Thyroid gland (tissue), 4 donors: ENCODE data around the gene MYL10.

Experiments used
- POLR2A ChIP-seq, 2 donors: fragments of 450-650 bp; IDR thresholded peaks; one replicate each; pipeline ENCODE4 v1.6.1; 2017; ENCODE audit warnings: antibody characterized with exemption in 2 of 2, mild to moderate bottlenecking in 2 of 2, moderate library complexity in 1 of 2
- TF ChIP-seq, protein P1 (sequence below), 6 experiments: fragments of 200-600 bp in 3 of 6; fragments of 450-650 bp in 3 of 6; sonication (generic) in 3 of 6; IDR thresholded peaks; one replicate each; pipeline ENCODE4 v1.5.1; 2016 to 2019; ENCODE audit warnings: antibody characterized with exemption in 6 of 6, mild to moderate bottlenecking in 2 of 6, inconsistent platforms in 1 of 6, moderate library complexity in 1 of 6

GRCh38 chr7:101633511-101633910, 4.4 kb upstream of the MYL10 start:
- TF ChIP-seq POLR2A (IDR thresholded peaks at IDR 0.05) = no peak
- TF ChIP-seq, protein P1, sequence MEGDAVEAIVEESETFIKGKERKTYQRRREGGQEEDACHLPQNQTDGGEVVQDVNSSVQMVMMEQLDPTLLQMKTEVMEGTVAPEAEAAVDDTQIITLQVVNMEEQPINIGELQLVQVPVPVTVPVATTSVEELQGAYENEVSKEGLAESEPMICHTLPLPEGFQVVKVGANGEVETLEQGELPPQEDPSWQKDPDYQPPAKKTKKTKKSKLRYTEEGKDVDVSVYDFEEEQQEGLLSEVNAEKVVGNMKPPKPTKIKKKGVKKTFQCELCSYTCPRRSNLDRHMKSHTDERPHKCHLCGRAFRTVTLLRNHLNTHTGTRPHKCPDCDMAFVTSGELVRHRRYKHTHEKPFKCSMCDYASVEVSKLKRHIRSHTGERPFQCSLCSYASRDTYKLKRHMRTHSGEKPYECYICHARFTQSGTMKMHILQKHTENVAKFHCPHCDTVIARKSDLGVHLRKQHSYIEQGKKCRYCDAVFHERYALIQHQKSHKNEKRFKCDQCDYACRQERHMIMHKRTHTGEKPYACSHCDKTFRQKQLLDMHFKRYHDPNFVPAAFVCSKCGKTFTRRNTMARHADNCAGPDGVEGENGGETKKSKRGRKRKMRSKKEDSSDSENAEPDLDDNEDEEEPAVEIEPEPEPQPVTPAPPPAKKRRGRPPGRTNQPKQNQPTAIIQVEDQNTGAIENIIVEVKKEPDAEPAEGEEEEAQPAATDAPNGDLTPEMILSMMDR (IDR thresholded peaks at IDR 0.05) = no peak
